GM21381 (cell line): ENCODE measurements around the gene ELOVL3.
"Not testable (repeated sequence)": the region's sequence is repeated elsewhere in the genome, so short reads cannot be mapped to it uniquely, and the experiment has no call there.

Experiments
- ATAC-seq: cut with Tn5 transposase; IDR thresholded peaks from one replicate; pipeline ENCODE4 v1.9.1; 2021; ENCODE audit warnings: mild to moderate bottlenecking, moderate library complexity; ENCODE audit not compliant: unreplicated experiment

The ELOVL3 gene

DNA sequence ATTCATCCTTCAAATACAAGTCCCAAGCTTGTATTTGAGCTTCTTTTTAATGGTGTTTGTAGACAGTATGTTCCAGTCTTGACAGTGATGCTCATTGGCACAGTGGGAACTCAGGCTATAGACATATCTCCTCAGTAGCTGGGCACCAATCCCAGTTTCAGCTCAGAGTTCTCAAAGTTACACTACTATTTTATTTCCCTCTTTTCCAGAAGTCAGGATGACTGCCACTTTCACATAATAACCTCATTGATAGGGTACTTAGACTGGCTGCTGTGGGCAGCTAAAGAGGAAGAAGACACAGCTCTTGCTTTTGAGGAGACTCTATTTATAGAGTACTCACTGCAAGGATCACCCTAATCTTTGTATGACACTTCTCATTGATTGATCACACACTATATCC lies 21.6 kb downstream of the ELOVL3 start:
- no peak for ATAC-seq

- not testable (repeated sequence) for ATAC-seq
Observed at GRCh38 chr10:102252508-102252907, 26.4 kb downstream of the ELOVL3 start.

GRCh38 chr10:102254426-102254825 lies 28.3 kb downstream of the ELOVL3 start:
- ATAC-seq: no peak

DNA sequence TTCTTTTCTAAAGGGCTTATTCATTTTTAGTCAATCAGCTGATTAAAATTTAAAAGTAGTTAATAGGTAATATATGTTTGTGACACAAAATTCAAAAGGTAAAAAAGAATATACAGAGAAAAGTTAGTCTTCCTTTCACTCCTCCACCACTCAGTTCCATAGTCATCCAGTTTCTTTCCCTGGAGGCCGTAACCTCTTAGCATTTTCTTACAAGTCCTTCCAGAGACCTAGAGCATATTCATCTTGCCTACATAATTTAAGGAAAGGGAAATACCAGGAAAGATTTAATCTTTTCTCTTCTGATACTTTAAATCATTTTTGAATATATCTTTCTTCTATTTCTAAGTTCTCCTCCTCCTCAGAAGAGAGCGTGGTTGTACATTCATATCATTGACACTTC lies 29.3 kb downstream of the ELOVL3 start:
- no peak for ATAC-seq

DNA sequence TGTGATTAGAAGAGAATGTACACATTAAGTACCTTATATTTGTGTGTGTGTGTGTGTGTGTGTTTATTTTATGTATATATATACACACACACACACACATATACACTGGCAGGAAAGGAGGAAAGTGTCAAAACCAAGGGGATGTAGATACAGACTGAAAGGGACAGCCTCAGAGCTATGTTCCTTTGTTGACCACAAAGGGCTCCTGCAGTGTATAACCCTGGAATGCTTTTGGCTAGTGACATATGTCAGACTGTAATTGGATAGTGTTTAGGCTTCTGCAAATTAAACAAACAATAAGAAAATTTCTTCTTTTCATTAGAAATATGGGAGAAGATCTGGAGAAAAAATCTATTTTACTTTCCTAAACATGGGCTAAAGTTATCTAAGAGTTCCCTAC lies 35.1 kb downstream of the ELOVL3 start:
- no peak for ATAC-seq

DNA sequence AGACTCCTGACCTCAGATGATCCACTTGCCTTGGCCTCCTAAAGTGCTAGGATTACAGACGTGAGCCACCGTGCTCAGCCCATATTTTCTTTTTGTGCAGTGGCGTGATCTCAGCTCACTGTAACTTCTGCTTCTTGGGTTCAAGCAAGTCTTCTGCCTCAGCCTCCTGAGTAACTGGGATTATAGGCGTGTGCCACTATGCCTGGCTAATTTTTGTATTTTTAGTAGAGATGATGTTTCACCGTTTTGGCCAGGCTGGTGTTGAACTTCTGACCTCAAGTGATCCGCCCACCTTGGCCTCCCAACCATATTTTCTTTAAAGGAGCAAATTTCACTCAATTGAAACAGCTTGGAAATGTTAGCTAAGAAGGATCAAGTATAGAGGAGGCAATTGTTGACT lies 35.7 kb downstream of the ELOVL3 start:
- ATAC-seq: no peak

DNA sequence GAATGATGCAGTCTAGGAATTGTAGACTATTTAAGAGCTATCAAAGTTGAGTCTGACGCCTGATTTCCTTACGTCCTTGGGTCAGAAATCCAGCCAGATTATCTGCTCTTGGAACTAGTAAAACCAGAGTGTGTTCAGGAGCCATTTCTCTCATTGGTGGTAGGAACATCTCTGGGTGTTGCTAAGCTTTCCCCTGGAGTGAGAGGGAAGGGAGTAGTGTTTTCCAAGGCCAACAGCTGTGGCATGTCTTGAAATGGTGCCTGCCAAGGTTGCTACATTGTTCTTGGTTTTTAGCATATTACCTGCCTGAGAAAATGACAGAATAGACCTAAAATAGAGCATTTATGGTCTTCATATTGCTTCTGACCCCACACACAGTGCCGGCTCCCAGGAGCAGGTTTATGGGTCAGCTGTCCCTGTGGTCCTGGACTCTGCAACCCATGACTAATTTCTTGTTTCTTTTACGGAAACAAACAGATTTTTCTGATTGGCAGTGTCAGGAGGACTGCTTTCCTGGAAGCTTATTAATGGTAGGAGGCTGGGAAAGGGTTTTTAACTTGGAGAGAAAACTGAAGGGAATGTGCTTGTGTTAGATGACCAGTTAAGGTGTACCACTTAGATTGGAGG lies 36.8 kb downstream of the ELOVL3 start:
- ATAC-seq: no peak

GRCh38 chr10:102264371-102264770 lies 38.3 kb downstream of the ELOVL3 start:
- ATAC-seq: no peak

- ATAC-seq: no peak
Observed at GRCh38 chr10:102266670-102267069, 40.6 kb downstream of the ELOVL3 start.

DNA sequence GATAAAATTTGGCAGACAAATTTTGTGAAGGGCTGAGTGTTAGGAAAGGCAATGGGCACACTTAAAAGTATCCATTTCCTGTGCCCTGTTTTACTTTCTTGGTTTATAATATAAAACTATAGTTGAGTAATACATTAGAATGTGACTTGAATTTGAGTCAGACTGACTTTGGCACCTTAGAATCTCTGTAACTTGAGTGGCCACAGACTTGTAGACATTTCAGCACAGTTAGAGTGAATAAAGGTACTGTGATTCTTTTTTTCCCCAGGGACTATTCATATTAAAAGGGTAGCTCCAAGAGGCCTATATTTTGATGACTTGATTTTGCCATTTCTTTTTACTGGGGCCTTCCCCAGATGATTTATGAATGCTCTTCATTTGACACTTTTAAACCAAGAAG lies 41.6 kb downstream of the ELOVL3 start:
- no peak for ATAC-seq

DNA sequence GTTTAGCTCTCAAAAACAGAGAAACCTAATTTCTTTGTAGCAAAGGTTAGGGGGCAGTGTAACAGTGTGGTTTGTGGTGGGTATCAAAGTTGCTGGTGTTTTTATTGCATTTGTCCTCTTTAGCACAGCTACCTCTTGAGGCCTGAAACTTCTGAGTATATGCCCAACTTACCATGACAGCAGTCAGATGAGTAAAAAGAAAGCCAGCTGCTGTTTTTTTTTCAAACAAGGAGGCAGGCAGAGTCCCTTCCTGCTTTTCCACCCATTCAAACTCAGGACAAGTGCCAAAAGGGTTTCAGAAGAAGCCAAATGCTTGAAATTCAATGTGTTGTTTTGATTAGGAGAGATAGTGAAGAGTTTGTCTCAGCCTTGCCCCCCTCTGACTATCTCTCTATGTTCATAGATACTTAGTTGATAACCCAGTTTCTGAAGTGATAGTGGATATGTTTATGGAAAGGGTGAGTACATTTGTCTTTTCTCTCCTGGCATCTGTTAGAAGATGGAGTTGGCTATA lies 42.3 kb downstream of the ELOVL3 start:
- ATAC-seq: no peak

- ATAC-seq: no peak
Observed at GRCh38 chr10:102269017-102269416, 42.9 kb downstream of the ELOVL3 start.

GRCh38 chr10:102274062-102274461 lies 48.0 kb downstream of the ELOVL3 start:
- ATAC-seq: no peak

DNA sequence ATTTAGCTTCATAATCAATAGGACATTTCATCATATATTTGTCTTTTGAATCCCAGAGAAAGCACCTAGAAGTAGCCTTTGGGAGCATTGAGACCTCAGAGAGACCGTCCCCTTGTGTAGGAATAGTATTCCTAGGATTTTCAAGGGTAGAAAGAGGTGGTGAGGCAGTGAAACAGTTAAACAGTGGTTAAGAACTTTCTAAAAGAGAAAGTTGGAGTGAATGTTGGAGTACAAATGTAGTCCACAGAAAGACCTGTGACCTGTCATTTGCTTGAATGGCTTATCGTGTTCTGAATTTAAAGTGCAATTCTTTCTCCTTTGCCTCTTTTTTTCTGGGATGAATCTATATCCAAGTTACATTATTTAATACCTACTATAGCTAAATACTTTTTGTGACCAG lies 49.2 kb downstream of the ELOVL3 start:
- no peak for ATAC-seq

GRCh38 chr10:102279104-102279503 lies 53.0 kb downstream of the ELOVL3 start:
- no peak for ATAC-seq
